Muscle of back (tissue), 11 donors: Measurements from ENCODE around the gene C12orf50. TPM values are rescaled to one million over a fixed set of nuclear protein-coding genes. Genes with fewer than 3 reads are reported as not detected.
"Not testable (repeated sequence)": the region's sequence is repeated elsewhere in the genome, so short reads cannot be mapped to it uniquely, and the experiment has no call there.

Experiments
- DNase-seq, 3 donors: peaks; one replicate each; pipeline versions ENCODE4 v3.0.0 to v3.0.0-alpha.2; 2013
- polyA plus RNA-seq, 10 donors: library from polyadenylated mRNA; unstranded; fragments of 120-200 nt; gene quantifications; one replicate each; pipeline ENCODE4 v1.2.1, GENCODE V29; 2013; ENCODE audit not compliant: insufficient read length in 10 of 10

Gene C12orf50
- polyA plus RNA-seq, 10 donors = 0.07 to 0.54 (median 0.31) TPM; not detected in 1

GRCh38 chr12:87991483-87991882, 37.7 kb downstream of the C12orf50 start:
- DNase-seq = no peak

GRCh38 chr12:87988534-87988933, 40.7 kb downstream of the C12orf50 start:
- DNase-seq = no peak

- no peak for DNase-seq
Observed at GRCh38 chr12:87985069-87985675, 44.0 kb downstream of the C12orf50 start.

- DNase-seq = no peak
Observed at GRCh38 chr12:87982208-87982607, 47.0 kb downstream of the C12orf50 start.

- DNase-seq = no peak
Observed at GRCh38 chr12:87981495-87981894, 47.7 kb downstream of the C12orf50 start.

- DNase-seq = no peak
Observed at GRCh38 chr12:87975879-87976278, 53.3 kb downstream of the C12orf50 start.

- DNase-seq = peak in 2 of 3 donors; percentile 8 to 9
Observed at GRCh38 chr12:87967871-87968270, 61.3 kb downstream of the C12orf50 start.

- no peak for DNase-seq
Observed at GRCh38 chr12:87960566-87960965, 68.6 kb downstream of the C12orf50 start.

- not testable (repeated sequence) for DNase-seq
Observed at GRCh38 chr12:87954028-87954427, 75.2 kb downstream of the C12orf50 start.

- DNase-seq = peak; percentile 28 to 76 (median 53)
Observed at GRCh38 chr12:87953256-87953860, 75.8 kb downstream of the C12orf50 start.

- peak in 1 of 3 donors; percentile 29 for DNase-seq
Observed at GRCh38 chr12:87952850-87953249, 76.4 kb downstream of the C12orf50 start.

- DNase-seq = no peak
Observed at GRCh38 chr12:87952223-87952622, 77.0 kb downstream of the C12orf50 start.

GRCh38 chr12:87943762-87944161, 85.4 kb downstream of the C12orf50 start:
- DNase-seq = no peak

- DNase-seq = no peak
Observed at GRCh38 chr12:87943023-87943422, 86.2 kb downstream of the C12orf50 start.

- no peak for DNase-seq
Observed at GRCh38 chr12:87939182-87939581, 90.0 kb downstream of the C12orf50 start.

GRCh38 chr12:87935216-87935615, 94.0 kb downstream of the C12orf50 start:
- DNase-seq = no peak

- DNase-seq = no peak
Observed at GRCh38 chr12:87933991-87934390, 95.2 kb downstream of the C12orf50 start.

- peak in 1 of 3 donors; percentile 42 for DNase-seq
Observed at GRCh38 chr12:87931812-87932211, 97.4 kb downstream of the C12orf50 start.

- no peak for DNase-seq
Observed at GRCh38 chr12:87930627-87931026, 98.6 kb downstream of the C12orf50 start.
